Measurements from ENCODE around the gene GK. TPM values are rescaled to one million over a fixed set of nuclear protein-coding genes. Genes with fewer than 3 reads are reported as not detected.

GK gene
- 10 to 100 TPM in 1 of 4 donors, 1 to 10 TPM in 3; 4.1 to 58.6 (median 6.7) TPM for total RNA-seq

- ATAC-seq (ENCODE audit: low FRiP score) (peak; percentile 21), DNase-seq (ENCODE audit: low spot score) (no peak)
- TF ChIP-seq CTCF (IDR thresholded peaks at IDR 0.05): no peak
These were observed at the start of gene GK for GRCh38 chrX:30653415-30654131. Gene GK (plus strand): TSS chrX:30653423. CDS start chrX:30653538, 115 bp downstream.

- no peak for TF ChIP-seq CTCF (IDR thresholded peaks at IDR 0.05)
- ATAC-seq (ENCODE audit: low FRiP score): no peak
These were observed 46.1 kb upstream of the GK start for GRCh38 chrX:30607155-30607554.

GRCh38 chrX:30610026-30610425 lies 43.2 kb upstream of the GK start:
- ATAC-seq (ENCODE audit: low FRiP score) (no peak), DNase-seq (ENCODE audit: low spot score) (no peak)
- TF ChIP-seq CTCF (IDR thresholded peaks at IDR 0.05): no peak

More at GRCh38 chrX:30607155-30607554, 46.1 kb upstream of the GK start:
- no peak for DNase-seq (ENCODE audit: low spot score)

GRCh38 chrX:30612250-30612655 lies 41.0 kb upstream of the GK start:
- no peak for DNase-seq (ENCODE audit: low spot score)
- no peak for TF ChIP-seq CTCF (IDR thresholded peaks at IDR 0.05)
- no peak for ATAC-seq (ENCODE audit: low FRiP score)

- TF ChIP-seq CTCF (IDR thresholded peaks at IDR 0.05): no peak
- ATAC-seq (ENCODE audit: low FRiP score) (no peak), DNase-seq (ENCODE audit: low spot score) (no peak)
These were observed 39.5 kb upstream of the GK start for GRCh38 chrX:30613721-30614120.

GRCh38 chrX:30615229-30615628 lies 38.0 kb upstream of the GK start:
- DNase-seq (ENCODE audit: low spot score) (no peak), ATAC-seq (ENCODE audit: low FRiP score) (no peak)
- no peak for TF ChIP-seq CTCF (IDR thresholded peaks at IDR 0.05)

- ATAC-seq (ENCODE audit: low FRiP score): no peak
- no peak for DNase-seq (ENCODE audit: low spot score)
- no peak for TF ChIP-seq CTCF (IDR thresholded peaks at IDR 0.05)
These were observed 35.0 kb upstream of the GK start for GRCh38 chrX:30618160-30618765.
